M059J (cell line): Measurements from ENCODE around the gene TRIM62. TPM values are rescaled to one million over a fixed set of nuclear protein-coding genes. Genes with fewer than 3 reads are reported as not detected.

ENCODE experiments used
- DNase-seq: peaks from one replicate; pipeline ENCODE4 v3.0.0-alpha.2; 2012; ENCODE audit warnings: low read depth
- total RNA-seq: library from RNA; depleted of rRNA; stranded (reverse); fragments of >200 nt; shearing (Covaris generic); gene quantifications from 2 replicates; pipeline ENCODE4 v1.2.3, GENCODE V29; 2014

The TRIM62 gene
- total RNA-seq, 1 experiment from 2014 or later, result 14.4 TPM

- DNase-seq, result no peak
These were observed 20.7 kb downstream of the TRIM62 start for GRCh38 chr1:33161061-33161681.

GRCh38 chr1:33159577-33159976 lies 22.3 kb downstream of the TRIM62 start:
- DNase-seq, result no peak

GRCh38 chr1:33158366-33158765 lies 23.5 kb downstream of the TRIM62 start:
- DNase-seq, result no peak

GRCh38 chr1:33157131-33157530 lies 24.7 kb downstream of the TRIM62 start:
- DNase-seq, result no peak

GRCh38 chr1:33155877-33156538 lies 25.8 kb downstream of the TRIM62 start:
- DNase-seq, result no peak

- DNase-seq, result no peak
These were observed 28.2 kb downstream of the TRIM62 start for GRCh38 chr1:33153650-33154049.

GRCh38 chr1:33152685-33153432 lies 29.0 kb downstream of the TRIM62 start:
- DNase-seq, result no peak

GRCh38 chr1:33151116-33151515 lies 30.7 kb downstream of the TRIM62 start:
- no peak for DNase-seq

- no peak for DNase-seq
These were observed 31.3 kb downstream of the TRIM62 start for GRCh38 chr1:33150522-33150921.

- DNase-seq, result no peak
These were observed 32.2 kb downstream of the TRIM62 start for GRCh38 chr1:33149453-33150190.

- DNase-seq, result no peak
These were observed 33.2 kb downstream of the TRIM62 start for GRCh38 chr1:33148615-33149014.

- DNase-seq, result peak; percentile 47
These were observed 33.9 kb downstream of the TRIM62 start for GRCh38 chr1:33147997-33148314.

- no peak for DNase-seq
These were observed 34.4 kb downstream of the TRIM62 start for GRCh38 chr1:33147275-33147996.

- DNase-seq, result no peak
These were observed 35.8 kb downstream of the TRIM62 start for GRCh38 chr1:33146003-33146402.

- peak; percentile 69 for DNase-seq
These were observed 38.1 kb downstream of the TRIM62 start for GRCh38 chr1:33143698-33144097.

GRCh38 chr1:33143176-33143575 lies 38.7 kb downstream of the TRIM62 start:
- DNase-seq, result peak; percentile 27

- no peak for DNase-seq
These were observed 39.3 kb downstream of the TRIM62 start for GRCh38 chr1:33142483-33143064.

- no peak for DNase-seq
These were observed 40.1 kb downstream of the TRIM62 start for GRCh38 chr1:33141781-33142180.

- no peak for DNase-seq
These were observed 40.6 kb downstream of the TRIM62 start for GRCh38 chr1:33141216-33141615.

GRCh38 chr1:33140153-33141149 lies 41.4 kb downstream of the TRIM62 start:
- DNase-seq, result peak; percentile 47
